ENCODE data around the gene ABCA9.

- no peak for TF ChIP-seq POLR2AphosphoS5 (IDR thresholded peaks at IDR 0.05; ENCODE audit: low read depth, low read length)
- no peak for TF ChIP-seq TCF7L2 (IDR thresholded peaks at IDR 0.05; ENCODE audit: low read depth, low read length)
Observed at GRCh38 chr17:69082696-69083095, 22.0 kb upstream of the ABCA9 start.
